Muscle of leg (tissue), 11 donors: ENCODE data around the gene AADACL3. TPM values are rescaled to one million over a fixed set of nuclear protein-coding genes. Genes with fewer than 3 reads are reported as not detected.

ENCODE experiments used
- DNase-seq: peaks from one replicate; pipeline ENCODE4 v3.0.0; 2013
- H3K27ac ChIP-seq: one replicate; pipeline ENCODE4 v1.5.1; 2013; ENCODE audit warnings: mild to moderate bottlenecking, low read length, control low read depth
- H3K27me3 ChIP-seq: one replicate; pipeline ENCODE4 v1.6.1; 2013; ENCODE audit warnings: low read length; ENCODE audit not compliant: control insufficient read depth, insufficient read depth
- H3K36me3 ChIP-seq: one replicate; pipeline ENCODE4 v1.6.1; 2013; ENCODE audit warnings: low read length; ENCODE audit not compliant: control insufficient read depth, insufficient read depth
- H3K4me1 ChIP-seq: one replicate; pipeline ENCODE4 v1.6.1; 2013; ENCODE audit warnings: low read length; ENCODE audit not compliant: control insufficient read depth, insufficient read depth
- H3K4me3 ChIP-seq: one replicate; pipeline ENCODE4 v1.5.1; 2013; ENCODE audit warnings: low read length, control low read depth
- H3K9me3 ChIP-seq: replicated peaks from 2 replicates; pipeline ENCODE4 v1.6.1; 2013; ENCODE audit warnings: low read depth, low read length; ENCODE audit not compliant: control insufficient read depth
- WGBS: methylation state at CpG from one replicate; pipeline ENCODE4 v1.1.5; 2013; ENCODE audit warnings: missing lambda C conversion rate; ENCODE audit not compliant: insufficient coverage; 5-methylcytosine and 5-hydroxymethylcytosine counted together
- polyA plus RNA-seq, 8 donors: library from polyadenylated mRNA; unstranded; fragments of 120-200 nt; gene quantifications; one replicate each; pipeline versions ENCODE4 v1.2.1 to v1.2.3, GENCODE V29; 2013; ENCODE audit warnings: inconsistent platforms in 1 of 8, low replicate concordance in 1 of 8; ENCODE audit not compliant: insufficient read length in 8 of 8, insufficient read depth in 1 of 8
- total RNA-seq: library from RNA; stranded (reverse); fragments of 120-200 nt; gene quantifications from one replicate; pipeline ENCODE4 v1.2.4, GENCODE V29; 2013

Gene AADACL3
- total and polyA plus RNA-seq, 9 donors: 0.14 TPM; not detected in 8

GRCh38 chr1:12739613-12740012 is 23.7 kb downstream of the AADACL3 start:
- 85% methylated on average over 2 of the region's 5 CpGs for WGBS
- Histone ChIP-seq H3K9me3 (no peaks in the 10 kb centered on the region), H3K4me1 (no peaks in the 10 kb centered on the region), H3K27ac (no peak overlapping the region), H3K4me3 (no peak overlapping the region), H3K27me3 (no peaks in the 10 kb centered on the region), H3K36me3 (no peaks in the 10 kb centered on the region)
- no peak for DNase-seq

- Histone ChIP-seq H3K27ac (no peak overlapping the region), H3K9me3 (no peaks in the 10 kb centered on the region), H3K27me3 (no peaks in the 10 kb centered on the region), H3K36me3 (no peaks in the 10 kb centered on the region), H3K4me1 (no peaks in the 10 kb centered on the region), H3K4me3 (no peak overlapping the region)
- 80% methylated on average over 2 of the region's 3 CpGs for WGBS
- DNase-seq: no peak
These were observed 26.0 kb downstream of the AADACL3 start for GRCh38 chr1:12741946-12742345.

- no peaks in the 10 kb centered on the region for H3K4me1 ChIP-seq
- no peak for DNase-seq
- peaks cover 13% of the 10 kb centered on the region for H3K9me3 ChIP-seq
- WGBS: no CpG with 5 or more reads among the region's 3 CpGs
- no peak overlapping the region for H3K4me3 ChIP-seq
- H3K36me3 ChIP-seq: no peaks in the 10 kb centered on the region
- H3K27me3 ChIP-seq: no peaks in the 10 kb centered on the region
- H3K27ac ChIP-seq: no peak overlapping the region
These were observed 29.4 kb downstream of the AADACL3 start for GRCh38 chr1:12745126-12745991.

- Histone ChIP-seq H3K4me1 (no peaks in the 10 kb centered on the region), H3K4me3 (no peak within 1 kb of the TSS), H3K27me3 (no peaks in the 10 kb centered on the region), H3K36me3 (no peaks in the 10 kb centered on the region), H3K9me3 (peaks cover 13% of the 10 kb centered on the region), H3K27ac (no peak within 1 kb of the TSS)
- no CpG with 5 or more reads among the region's 2 CpGs for WGBS
- DNase-seq: peak; percentile 22
These were observed 30.0 kb downstream of the AADACL3 start, which contains the start of gene CFAP107 for GRCh38 chr1:12745992-12746323. Gene CFAP107, plus strand, starts transcription at chr1:12746200. Its CDS starts 231 bp downstream, at chr1:12746431.

GRCh38 chr1:12748778-12749355 is 33.0 kb downstream of the AADACL3 start:
- H3K4me3 ChIP-seq: no peak overlapping the region
- H3K4me1 ChIP-seq: no peaks in the 10 kb centered on the region
- peaks cover 13% of the 10 kb centered on the region for H3K9me3 ChIP-seq
- no peak overlapping the region for H3K27ac ChIP-seq
- H3K36me3 ChIP-seq: no peaks in the 10 kb centered on the region
- no peaks in the 10 kb centered on the region for H3K27me3 ChIP-seq
- no peak for DNase-seq

- no peak for DNase-seq
- Histone ChIP-seq H3K9me3 (no peaks in the 10 kb centered on the region), H3K27ac (no peak overlapping the region), H3K27me3 (peaks cover 2% of the 10 kb centered on the region), H3K4me3 (no peak overlapping the region), H3K36me3 (no peaks in the 10 kb centered on the region), H3K4me1 (no peaks in the 10 kb centered on the region)
- WGBS: 80% methylated on average over 2 of the region's 4 CpGs
These were observed 38.8 kb downstream of the AADACL3 start for GRCh38 chr1:12754738-12755137.

DNA sequence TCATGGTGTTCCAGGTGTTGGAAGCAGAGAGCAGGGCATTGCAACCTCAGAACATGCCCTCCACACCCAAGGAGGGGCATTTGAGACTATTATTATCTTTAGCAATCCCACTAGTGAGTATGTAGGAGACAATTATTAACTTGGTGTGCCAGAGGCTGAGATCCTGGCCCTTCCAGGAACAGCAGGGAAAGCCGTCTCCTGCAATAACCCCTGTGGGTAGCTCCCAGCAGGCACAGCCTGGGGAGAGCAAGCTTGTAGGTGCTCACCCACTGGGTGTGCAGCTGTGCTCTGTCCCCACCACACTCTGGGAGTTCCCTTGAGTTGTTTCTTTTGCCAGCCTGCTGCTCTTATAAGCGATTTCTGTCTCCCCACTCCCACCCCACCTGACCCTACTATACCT is 40.4 kb downstream of the AADACL3 start:
- no peaks in the 10 kb centered on the region for H3K9me3 ChIP-seq
- 33% methylated on average over 1 of the region's 2 CpGs for WGBS
- H3K27ac ChIP-seq: no peak overlapping the region
- peaks cover 2% of the 10 kb centered on the region for H3K27me3 ChIP-seq
- no peaks in the 10 kb centered on the region for H3K36me3 ChIP-seq
- no peaks in the 10 kb centered on the region for H3K4me1 ChIP-seq
- H3K4me3 ChIP-seq: no peak overlapping the region
- DNase-seq: no peak

DNA sequence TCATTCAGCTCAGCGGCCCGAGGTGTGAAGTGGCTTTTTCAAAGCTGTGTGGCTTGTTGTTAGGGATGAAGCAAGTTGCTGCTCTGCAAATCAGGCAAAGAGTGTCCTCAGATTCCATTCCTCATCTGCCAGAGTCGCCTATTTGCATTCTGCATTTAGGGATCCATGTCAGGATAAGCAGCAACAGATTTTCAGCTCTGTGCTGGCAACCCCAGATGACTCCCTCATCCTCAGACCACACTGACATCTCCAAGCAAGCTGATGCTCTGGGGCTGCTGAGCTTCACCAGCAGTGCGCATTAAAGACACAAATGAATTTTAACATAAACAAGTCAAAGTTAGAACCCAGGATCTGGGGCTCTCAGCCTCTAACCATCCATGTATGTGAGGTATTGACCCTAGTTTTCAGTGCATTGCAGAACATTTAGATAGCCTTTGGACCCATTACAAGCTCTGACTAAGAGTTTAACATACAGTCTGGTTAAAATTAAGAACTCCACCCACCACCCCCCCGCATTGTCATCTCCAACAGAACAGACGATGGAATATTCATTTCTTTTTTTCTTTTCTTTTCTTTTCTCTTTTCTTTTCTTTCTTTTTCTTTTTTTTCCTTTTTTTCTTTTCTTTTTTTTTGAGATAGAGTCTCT is 41.0 kb downstream of the AADACL3 start:
- DNase-seq: peak; percentile 22
- Histone ChIP-seq H3K36me3 (no peaks in the 10 kb centered on the region), H3K4me1 (no peaks in the 10 kb centered on the region), H3K4me3 (no peak overlapping the region), H3K27me3 (peaks cover 2% of the 10 kb centered on the region), H3K9me3 (no peaks in the 10 kb centered on the region), H3K27ac (no peak overlapping the region)
- 72% methylated on average over 2 of the region's 6 CpGs for WGBS

- Histone ChIP-seq H3K27ac (no peak overlapping the region), H3K4me3 (no peak overlapping the region), H3K9me3 (no peaks in the 10 kb centered on the region), H3K4me1 (no peaks in the 10 kb centered on the region), H3K27me3 (peaks cover 2% of the 10 kb centered on the region), H3K36me3 (no peaks in the 10 kb centered on the region)
- 77% methylated on average over 6 of the region's 6 CpGs for WGBS
- no peak for DNase-seq
These were observed 41.9 kb downstream of the AADACL3 start for GRCh38 chr1:12757836-12758235.

DNA sequence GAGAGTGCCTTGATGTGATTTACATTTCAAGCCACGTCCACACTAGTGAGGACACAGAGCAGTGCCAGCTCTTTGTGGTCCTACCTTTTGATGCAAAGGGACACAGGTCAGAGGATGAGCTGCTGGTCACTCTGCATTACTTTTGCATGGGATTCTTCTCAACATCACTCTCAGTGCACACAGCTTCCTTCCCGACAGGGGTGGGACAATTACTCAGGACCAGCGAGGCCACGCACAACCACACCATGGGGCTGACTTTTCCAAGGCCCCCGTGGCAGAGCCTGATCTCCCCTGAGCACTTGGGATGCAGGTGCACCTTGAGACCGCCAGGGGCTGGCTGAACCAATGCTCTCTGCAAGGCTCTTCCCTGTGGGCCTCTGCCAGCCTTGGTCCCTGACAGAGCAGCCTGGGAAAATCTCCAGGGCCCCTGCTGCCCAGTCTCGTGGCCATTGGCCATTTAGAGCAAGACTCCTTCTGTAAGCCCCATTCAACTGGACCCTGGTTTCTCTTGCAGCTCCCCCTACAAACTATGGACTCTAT is 44.4 kb downstream of the AADACL3 start:
- 56% methylated on average over 5 of the region's 7 CpGs for WGBS
- DNase-seq: no peak
- no peak overlapping the region for H3K4me3 ChIP-seq
- peaks cover 2% of the 10 kb centered on the region for H3K27me3 ChIP-seq
- H3K4me1 ChIP-seq: no peaks in the 10 kb centered on the region
- no peaks in the 10 kb centered on the region for H3K9me3 ChIP-seq
- H3K36me3 ChIP-seq: no peaks in the 10 kb centered on the region
- H3K27ac ChIP-seq: no peak overlapping the region
